Measurements from ENCODE around the gene SIGLEC9. TPM values are rescaled to one million over a fixed set of nuclear protein-coding genes. Genes with fewer than 3 reads are reported as not detected.

The SIGLEC9 gene
- total and polyA plus RNA-seq, 2 experiments from 2014 or later: not detected

DNA sequence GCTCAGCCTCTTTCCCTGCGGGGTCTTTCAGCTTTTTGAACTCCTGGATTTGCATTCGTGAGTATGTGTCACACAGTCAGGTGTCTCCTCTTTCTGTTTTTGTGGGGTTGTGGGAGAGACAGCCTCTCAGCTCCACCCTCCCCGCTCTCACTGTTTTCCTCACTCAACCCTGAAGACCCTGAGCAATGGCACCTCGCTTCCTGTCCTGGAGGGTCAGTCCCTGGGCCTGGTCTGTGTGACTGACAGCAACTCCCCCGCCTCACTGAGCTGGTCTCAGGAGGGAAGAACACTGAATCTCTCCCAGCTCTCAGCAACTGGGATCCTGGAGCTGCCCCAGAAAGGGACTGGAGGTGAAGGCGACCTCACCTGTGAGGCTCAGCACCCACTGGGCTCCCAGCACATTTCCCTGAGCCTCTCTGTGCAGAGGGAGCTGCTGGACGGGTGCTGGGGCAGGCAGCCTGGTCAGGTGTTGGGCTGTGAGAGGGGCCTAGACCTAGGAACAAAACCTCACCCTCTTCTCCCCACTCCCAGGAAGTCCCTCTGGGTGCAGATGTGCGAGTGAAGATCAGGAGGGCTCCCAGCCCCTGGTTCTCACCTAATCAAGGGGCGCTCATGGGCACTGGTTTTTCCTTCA, 13.2 kb downstream of the SIGLEC9 start:
- DNase-seq: no peak
- Histone ChIP-seq H3K4me1 (ENCODE audit: insufficient read depth) (no peaks in the 10 kb centered on the region), H3K27ac (no peak overlapping the region), H3K9me3 (ENCODE audit: low read depth) (no peaks in the 10 kb centered on the region), H3K4me3 (no peak overlapping the region), H3K4me2 (ENCODE audit: unreplicated experiment) (no peak overlapping the region), H3K9ac (no peak overlapping the region), H3K27me3 (replicated peaks; ENCODE audit: insufficient read depth) (peaks cover 19% of the 10 kb centered on the region), H3K79me2 (ENCODE audit: insufficient read depth) (no peaks in the 10 kb centered on the region), H3K36me3 (ENCODE audit: low read depth) (no peaks in the 10 kb centered on the region), H2AFZ (no peak overlapping the region), H4K20me1 (ENCODE audit: insufficient read depth) (no peaks in the 10 kb centered on the region), H3F3A (ENCODE audit: insufficient read depth) (no peaks in the 10 kb centered on the region), H3K9me2 (ENCODE audit: insufficient read depth) (no peaks in the 10 kb centered on the region)
- WGBS, 2 experiments (ENCODE audit: low coverage in 1 of 2, low lambda C conversion rate in 2 of 2, missing lambda C conversion rate in 2 of 2): 29 to 30% methylated on average over 9 of the region's 9 CpGs
- TF ChIP-seq EZH2 (IDR thresholded peaks at IDR 0.05; ENCODE audit: insufficient read depth, poor library complexity, severe bottlenecking) (no peak), EZH2phosphoT487 (IDR thresholded peaks at IDR 0.05; ENCODE audit: insufficient read depth, low read depth) (no peak)
- in situ Hi-C loops (cut with MboI): no loop called here

- Histone ChIP-seq H3K9me2 (ENCODE audit: insufficient read depth) (no peaks in the 10 kb centered on the region), H4K20me1 (ENCODE audit: insufficient read depth) (no peaks in the 10 kb centered on the region), H3K9ac (no peak overlapping the region), H2AFZ (no peak overlapping the region), H3K27ac (no peak overlapping the region), H3K9me3 (ENCODE audit: low read depth) (no peaks in the 10 kb centered on the region), H3K4me1 (ENCODE audit: insufficient read depth) (no peaks in the 10 kb centered on the region), H3K36me3 (ENCODE audit: low read depth) (no peaks in the 10 kb centered on the region), H3K4me3 (no peak overlapping the region), H3F3A (ENCODE audit: insufficient read depth) (no peaks in the 10 kb centered on the region), H3K27me3 (replicated peaks; ENCODE audit: insufficient read depth) (peaks cover 19% of the 10 kb centered on the region), H3K79me2 (ENCODE audit: insufficient read depth) (no peaks in the 10 kb centered on the region), H3K4me2 (ENCODE audit: unreplicated experiment) (no peak overlapping the region)
- in situ Hi-C loops (cut with MboI): no loop called here
- WGBS, 2 experiments (ENCODE audit: low coverage in 1 of 2, low lambda C conversion rate in 2 of 2, missing lambda C conversion rate in 2 of 2): 51 to 54% methylated on average over 6 of the region's 6 CpGs
- no peak for DNase-seq
- no peak for TF ChIP-seq EZH2 (IDR thresholded peaks at IDR 0.05; ENCODE audit: insufficient read depth, poor library complexity, severe bottlenecking)
- no peak for TF ChIP-seq EZH2phosphoT487 (IDR thresholded peaks at IDR 0.05; ENCODE audit: insufficient read depth, low read depth)
These were observed 13.9 kb downstream of the SIGLEC9 start for GRCh38 chr19:51138549-51138979.

DNA sequence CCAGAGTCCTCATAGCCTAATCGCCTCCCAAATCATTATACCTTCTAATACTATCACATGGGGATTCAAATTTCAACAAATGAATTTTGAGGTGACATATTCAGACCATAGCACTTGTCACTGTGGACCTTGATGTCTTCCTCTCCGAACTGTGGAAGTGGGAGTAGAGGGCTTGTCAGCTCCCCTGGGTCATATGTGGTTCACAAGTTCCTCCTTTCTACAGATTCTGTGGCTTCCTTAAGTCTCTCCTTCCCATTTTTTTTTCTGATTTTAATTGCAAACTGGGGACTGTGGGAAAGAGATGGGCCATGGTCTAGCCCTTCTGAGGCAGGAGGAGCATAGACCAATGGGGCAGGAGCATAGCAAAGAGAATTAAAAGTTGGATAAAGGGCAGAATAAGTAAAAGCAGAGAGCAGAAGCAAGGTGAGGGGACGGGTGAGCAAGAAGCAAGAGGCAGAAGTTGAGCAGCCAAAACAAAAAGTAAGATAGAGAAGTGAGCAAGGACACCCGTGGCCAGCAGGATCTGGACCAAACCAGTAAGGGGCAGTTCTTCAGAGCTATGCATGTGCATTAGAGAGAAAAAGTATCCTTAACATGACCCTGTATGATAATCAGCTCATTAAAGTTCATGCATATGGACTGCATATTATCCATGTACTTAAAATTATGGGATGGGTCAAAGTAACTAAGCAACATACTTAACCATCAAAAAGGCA, 14.8 kb downstream of the SIGLEC9 start:
- no peak overlapping the region for H3K27ac ChIP-seq
- H3K4me3 ChIP-seq: no peak overlapping the region
- H3K36me3 ChIP-seq (ENCODE audit: low read depth): no peaks in the 10 kb centered on the region
- in situ Hi-C loops (cut with MboI): no loop called here
- H3K9ac ChIP-seq: no peak overlapping the region
- WGBS, 2 experiments (ENCODE audit: low coverage in 1 of 2, low lambda C conversion rate in 2 of 2, missing lambda C conversion rate in 2 of 2): 10 to 13% methylated on average over 4 of the region's 4 CpGs
- no peak overlapping the region for H2AFZ ChIP-seq
- H3K9me3 ChIP-seq (ENCODE audit: low read depth): no peaks in the 10 kb centered on the region
- TF ChIP-seq EZH2 (IDR thresholded peaks at IDR 0.05; ENCODE audit: insufficient read depth, poor library complexity, severe bottlenecking) (no peak), EZH2phosphoT487 (IDR thresholded peaks at IDR 0.05; ENCODE audit: insufficient read depth, low read depth) (no peak)
- H4K20me1 ChIP-seq (ENCODE audit: insufficient read depth): no peaks in the 10 kb centered on the region
- no peaks in the 10 kb centered on the region for H3K9me2 ChIP-seq (ENCODE audit: insufficient read depth)
- H3K79me2 ChIP-seq (ENCODE audit: insufficient read depth): no peaks in the 10 kb centered on the region
- no peak overlapping the region for H3K4me2 ChIP-seq (ENCODE audit: unreplicated experiment)
- peaks cover 19% of the 10 kb centered on the region for H3K27me3 ChIP-seq (replicated peaks; ENCODE audit: insufficient read depth)
- H3F3A ChIP-seq (ENCODE audit: insufficient read depth): no peaks in the 10 kb centered on the region
- H3K4me1 ChIP-seq (ENCODE audit: insufficient read depth): no peaks in the 10 kb centered on the region
- DNase-seq: no peak

- Histone ChIP-seq H4K20me1 (ENCODE audit: insufficient read depth) (no peaks in the 10 kb centered on the region), H3K4me1 (ENCODE audit: insufficient read depth) (no peaks in the 10 kb centered on the region), H3F3A (ENCODE audit: insufficient read depth) (no peaks in the 10 kb centered on the region), H3K9me2 (ENCODE audit: insufficient read depth) (no peaks in the 10 kb centered on the region), H3K9me3 (ENCODE audit: low read depth) (no peaks in the 10 kb centered on the region), H3K9ac (no peak overlapping the region), H3K27ac (no peak overlapping the region), H3K27me3 (replicated peaks; ENCODE audit: insufficient read depth) (peaks cover 19% of the 10 kb centered on the region), H3K4me2 (ENCODE audit: unreplicated experiment) (no peak overlapping the region), H3K79me2 (ENCODE audit: insufficient read depth) (no peaks in the 10 kb centered on the region), H3K36me3 (ENCODE audit: low read depth) (no peaks in the 10 kb centered on the region), H2AFZ (no peak overlapping the region), H3K4me3 (no peak overlapping the region)
- no peak for DNase-seq
- WGBS, 2 experiments (ENCODE audit: low coverage in 1 of 2, low lambda C conversion rate in 2 of 2, missing lambda C conversion rate in 2 of 2): 15 to 17% methylated on average over 6 of the region's 6 CpGs
- TF ChIP-seq EZH2phosphoT487 (IDR thresholded peaks at IDR 0.05; ENCODE audit: insufficient read depth, low read depth): no peak
- TF ChIP-seq EZH2 (IDR thresholded peaks at IDR 0.05; ENCODE audit: insufficient read depth, poor library complexity, severe bottlenecking): no peak
- in situ Hi-C loops (cut with MboI): no loop called here
These were observed 15.7 kb downstream of the SIGLEC9 start for GRCh38 chr19:51140441-51140840.

Measured in GM23248 (cell line).